ENCODE measurements around the gene TM7SF2. TPM values are rescaled to one million over a fixed set of nuclear protein-coding genes. Genes with fewer than 3 reads are reported as not detected.

Gene TM7SF2
- total and polyA plus RNA-seq, 2 donors (not counting 1 experiment from before 2014, with no cell fraction given): 23.9 to 28.5 TPM

GRCh38 chr11:65084598-65085375, 26.9 kb upstream of the TM7SF2 start:
- intact Hi-C loops (cut with micrococcal nuclease): loop anchor here (1.0 kb wide), 9 partner anchors 12 to 167 kb away; partner anchors contain the start of genes ARL2, ATG2A, FAU and MRPL49
- H3K4me3 ChIP-seq (ENCODE audit: control extremely low read depth in 1 of 5, extremely low read depth in 1 of 5, insufficient read depth in 1 of 5, low read depth in 2 of 5, low read length in 4 of 5): peak overlapping the region; percentile 61 to 81 (median 76)
- H3K4me2 ChIP-seq (replicated peaks; ENCODE audit: low read depth, low read length, poor library complexity, severe bottlenecking): peak overlapping the region; percentile 88
- H3K27me3 ChIP-seq (replicated peaks in 1 of 4; ENCODE audit: control extremely low read depth in 1 of 4, control insufficient read depth in 3 of 4, insufficient read depth in 4 of 4, low read length in 3 of 4): no peaks in the 10 kb centered on the region
- CTCF ChIA-PET: interaction anchor here (0.8 to 1.3 kb wide), 5 partner anchors 8 to 183 kb away, joined by 3 to 6 read pairs (median 3); partner anchors contain the start of genes FAU and MRPL49
- peak overlapping the region; percentile 91 to 94 for H3K27ac ChIP-seq (ENCODE audit: low read length in 2 of 2)
- peaks cover 8% of the 10 kb centered on the region for H4K20me1 ChIP-seq (ENCODE audit: control insufficient read depth, insufficient read depth, low read length, poor library complexity, severe bottlenecking)
- no peak for ATAC-seq (ENCODE audit: low read depth)
- Mint-ChIP-seq H3K4me1 (peaks cover 28% of the 10 kb centered on the region), H3K27ac (peak overlapping the region; percentile 100), H3K4me3 (peak overlapping the region; percentile 98), H3K9me3 (ENCODE audit: insufficient read depth) (no peaks in the 10 kb centered on the region), H3K27me3 (no peaks in the 10 kb centered on the region)
- H3K36me3 ChIP-seq (replicated peaks in 1 of 2; ENCODE audit: control extremely low read depth in 1 of 2, control insufficient read depth in 1 of 2, extremely low read depth in 1 of 2, insufficient read depth in 2 of 2, low read length in 1 of 2): peaks cover 0 to 47% of the 10 kb centered on the region in 2 experiments
- WGBS (ENCODE audit: insufficient coverage): 46% methylated on average over 18 of the region's 23 CpGs
- TF ChIP-seq EZH2 (IDR thresholded peaks at IDR 0.05; ENCODE audit: borderline replicate concordance, insufficient read depth, low read depth, low read length, poor library complexity, severe bottlenecking) (no peak), CTCF (IDR thresholded peaks at IDR 0.05) (no peak)
- POLR2A ChIA-PET: interaction anchor here (0.6 kb wide), 1 partner anchor 10 kb away, joined by 7 read pairs; no protein-coding TSS in a partner anchor
- H3K9me3 ChIP-seq (ENCODE audit: control extremely low read depth in 1 of 3, control insufficient read depth in 2 of 3, insufficient read depth in 1 of 3, low read length in 2 of 3): no peaks in the 10 kb centered on the region
- DNase-seq: no peak
- peak overlapping the region; percentile 98 for H2AFZ ChIP-seq (ENCODE audit: insufficient read depth, low read depth, low read length, poor library complexity, severe bottlenecking)
- peak overlapping the region; percentile 86 for H3K9ac ChIP-seq (ENCODE audit: low read length)
- H3K79me2 ChIP-seq (ENCODE audit: control insufficient read depth, insufficient read depth, low read length): peaks cover 21% of the 10 kb centered on the region
- H3K4me1 ChIP-seq (ENCODE audit: control insufficient read depth in 2 of 2, insufficient read depth in 2 of 2, low read length in 2 of 2): peaks cover 12 to 19% of the 10 kb centered on the region in 2 donors

DNA sequence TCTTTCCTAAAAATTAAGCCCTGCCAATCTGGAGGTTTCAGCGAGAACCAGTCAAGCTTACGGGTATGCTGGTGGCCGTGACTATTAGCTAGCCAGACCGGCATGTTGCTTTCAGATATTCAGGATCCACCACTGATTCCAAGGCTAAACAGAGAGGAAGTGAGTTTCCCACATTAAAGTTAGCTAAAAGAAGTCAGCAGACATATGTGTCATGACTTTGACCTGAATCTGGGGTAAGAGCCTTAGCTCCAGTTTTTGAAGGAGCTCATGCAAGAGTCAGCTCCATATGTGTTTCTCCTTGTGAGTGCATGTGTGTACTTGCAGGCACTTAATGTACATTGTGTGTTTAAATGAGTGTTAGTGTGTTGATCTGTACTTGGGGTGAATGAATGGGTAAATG, 26.2 kb upstream of the TM7SF2 start:
- WGBS (ENCODE audit: insufficient coverage): 100% methylated on average over 1 of the region's 4 CpGs
- TF ChIP-seq EZH2 (IDR thresholded peaks at IDR 0.05; ENCODE audit: borderline replicate concordance, insufficient read depth, low read depth, low read length, poor library complexity, severe bottlenecking) (no peak), CTCF (IDR thresholded peaks at IDR 0.05) (no peak)
- H3K9ac ChIP-seq (ENCODE audit: low read length): no peak overlapping the region
- no peak overlapping the region for H3K4me3 ChIP-seq (ENCODE audit: control extremely low read depth in 1 of 5, extremely low read depth in 1 of 5, insufficient read depth in 1 of 5, low read depth in 2 of 5, low read length in 4 of 5)
- intact Hi-C loops (cut with micrococcal nuclease): no loop called here
- DNase-seq (no peak), ATAC-seq (ENCODE audit: low read depth) (no peak)
- H3K27me3 ChIP-seq (replicated peaks in 1 of 4; ENCODE audit: control extremely low read depth in 1 of 4, control insufficient read depth in 3 of 4, insufficient read depth in 4 of 4, low read length in 3 of 4): no peaks in the 10 kb centered on the region
- H4K20me1 ChIP-seq (ENCODE audit: control insufficient read depth, insufficient read depth, low read length, poor library complexity, severe bottlenecking): peaks cover 8% of the 10 kb centered on the region
- H3K27ac ChIP-seq (ENCODE audit: low read length in 2 of 2): no peak overlapping the region
- no peaks in the 10 kb centered on the region for H3K9me3 ChIP-seq (ENCODE audit: control extremely low read depth in 1 of 3, control insufficient read depth in 2 of 3, insufficient read depth in 1 of 3, low read length in 2 of 3)
- peaks cover 0 to 47% of the 10 kb centered on the region in 2 experiments for H3K36me3 ChIP-seq (replicated peaks in 1 of 2; ENCODE audit: control extremely low read depth in 1 of 2, control insufficient read depth in 1 of 2, extremely low read depth in 1 of 2, insufficient read depth in 2 of 2, low read length in 1 of 2)
- Mint-ChIP-seq H3K4me3 (peak overlapping the region; percentile 98), H3K9me3 (ENCODE audit: insufficient read depth) (no peaks in the 10 kb centered on the region), H3K27me3 (no peaks in the 10 kb centered on the region), H3K4me1 (peaks cover 28% of the 10 kb centered on the region), H3K27ac (peak overlapping the region; percentile 100)
- no peak overlapping the region for H3K4me2 ChIP-seq (replicated peaks; ENCODE audit: low read depth, low read length, poor library complexity, severe bottlenecking)
- POLR2A ChIA-PET: no interaction called here
- H2AFZ ChIP-seq (ENCODE audit: insufficient read depth, low read depth, low read length, poor library complexity, severe bottlenecking): no peak overlapping the region
- peaks cover 12 to 19% of the 10 kb centered on the region in 2 donors for H3K4me1 ChIP-seq (ENCODE audit: control insufficient read depth in 2 of 2, insufficient read depth in 2 of 2, low read length in 2 of 2)
- H3K79me2 ChIP-seq (ENCODE audit: control insufficient read depth, insufficient read depth, low read length): peaks cover 21% of the 10 kb centered on the region
- CTCF ChIA-PET: interaction anchor here (0.8 to 1.3 kb wide), 5 partner anchors 9 to 182 kb away, joined by 3 to 6 read pairs (median 3); partner anchors contain the start of genes FAU and MRPL49
